Smooth muscle cell (in vitro differentiated cells): ENCODE measurements around the gene EDDM13. TPM values are rescaled to one million over a fixed set of nuclear protein-coding genes. Genes with fewer than 3 reads are reported as not detected.

Source experiments
- DNase-seq: peaks from one replicate; lab custom pipeline; 2025; ENCODE audit not compliant: unreplicated experiment; lab: John Stamatoyannopoulos, UW
- H2AFZ ChIP-seq: fragments of 200-600 bp; sonication (generic); 2 replicates; pipeline ENCODE4 v1.6.0; 2016; ENCODE audit warnings: antibody characterized with exemption, low read depth, mild to moderate bottlenecking
- H3F3A ChIP-seq: fragments of 200-600 bp; sonication (generic); 2 replicates; pipeline ENCODE4 v1.6.0; 2017; ENCODE audit warnings: antibody characterized with exemption, low read depth
- H3K27ac ChIP-seq: fragments of 200-600 bp; sonication (generic); 2 replicates; pipeline ENCODE4 v1.5.1; 2016; ENCODE audit warnings: low read depth, mild to moderate bottlenecking
- H3K27me3 ChIP-seq: fragments of 200-600 bp; sonication (generic); 2 replicates; pipeline ENCODE4 v1.6.1; 2016; ENCODE audit warnings: low read depth, mild to moderate bottlenecking
- H3K36me3 ChIP-seq: fragments of 200-600 bp; sonication (generic); 2 replicates; pipeline ENCODE4 v1.5.1; 2016; ENCODE audit warnings: low read depth
- H3K4me1 ChIP-seq: fragments of 200-600 bp; sonication (generic); 2 replicates; pipeline ENCODE4 v1.5.1; 2016; ENCODE audit warnings: low read depth
- H3K4me2 ChIP-seq: fragments of 200-600 bp; sonication (generic); 2 replicates; pipeline ENCODE4 v1.6.0; 2016; ENCODE audit warnings: mild to moderate bottlenecking
- H3K4me3 ChIP-seq: fragments of 200-600 bp; sonication (generic); 2 replicates; pipeline ENCODE4 v1.5.1; 2016; ENCODE audit warnings: mild to moderate bottlenecking
- H3K79me2 ChIP-seq: fragments of 200-600 bp; sonication (generic); 2 replicates; pipeline ENCODE4 v1.6.0; 2016; ENCODE audit warnings: low read depth, mild to moderate bottlenecking
- H3K9ac ChIP-seq: fragments of 200-600 bp; sonication (generic); 2 replicates; pipeline ENCODE4 v1.6.0; 2016; ENCODE audit warnings: low read depth
- H3K9me3 ChIP-seq: fragments of 200-600 bp; sonication (generic); replicated peaks from 2 replicates; pipeline ENCODE4 v1.5.1; 2016; ENCODE audit warnings: low read depth
- H4K20me1 ChIP-seq: fragments of 200-600 bp; sonication (generic); 2 replicates; pipeline ENCODE4 v1.6.0; 2016; ENCODE audit warnings: low read depth
- CTCF ChIP-seq: fragments of 200-600 bp; sonication (generic); IDR thresholded peaks from 2 replicates; pipeline ENCODE4 v1.5.1; 2017; ENCODE audit warnings: borderline replicate concordance, mild to moderate bottlenecking, antibody characterized with exemption; ENCODE audit not compliant: insufficient read depth, poor library complexity, severe bottlenecking
- WGBS: methylation state at CpG from one replicate; pipeline ENCODE4 v1.1.7; 2016; ENCODE audit warnings: low lambda C conversion rate; 5-methylcytosine and 5-hydroxymethylcytosine counted together
- polyA plus RNA-seq: library from polyadenylated mRNA; unstranded; fragments of >200 nt; fragmentation: Nextera tagmentation; extraction: Ambion mirVana; gene quantifications from 2 replicates; pipeline ENCODE4 v1.2.1, GENCODE V29; 2016
- total RNA-seq: library from RNA; depleted of rRNA; stranded (reverse); fragments of >200 nt; gene quantifications from 2 replicates; pipeline ENCODE4 v1.2.3, GENCODE V29; 2014

EDDM13 gene
- total and polyA plus RNA-seq, 2 experiments from 2014 or later, result 0.58 TPM; not detected in 1

- Histone ChIP-seq H3K4me2 (no peak overlapping the region), H3F3A (no peaks in the 10 kb centered on the region), H3K9ac (no peak overlapping the region), H3K9me3 (peaks cover 10% of the 10 kb centered on the region), H3K27ac (no peak overlapping the region), H3K27me3 (no peaks in the 10 kb centered on the region), H2AFZ (no peak overlapping the region), H4K20me1 (no peaks in the 10 kb centered on the region), H3K4me3 (no peak overlapping the region), H3K79me2 (no peaks in the 10 kb centered on the region), H3K4me1 (no peaks in the 10 kb centered on the region), H3K36me3 (no peaks in the 10 kb centered on the region)
- DNase-seq, result no peak
- TF ChIP-seq CTCF, result no peak
These were observed 69.4 kb downstream of the EDDM13 start for GRCh38 chr19:56341948-56342347.

DNA sequence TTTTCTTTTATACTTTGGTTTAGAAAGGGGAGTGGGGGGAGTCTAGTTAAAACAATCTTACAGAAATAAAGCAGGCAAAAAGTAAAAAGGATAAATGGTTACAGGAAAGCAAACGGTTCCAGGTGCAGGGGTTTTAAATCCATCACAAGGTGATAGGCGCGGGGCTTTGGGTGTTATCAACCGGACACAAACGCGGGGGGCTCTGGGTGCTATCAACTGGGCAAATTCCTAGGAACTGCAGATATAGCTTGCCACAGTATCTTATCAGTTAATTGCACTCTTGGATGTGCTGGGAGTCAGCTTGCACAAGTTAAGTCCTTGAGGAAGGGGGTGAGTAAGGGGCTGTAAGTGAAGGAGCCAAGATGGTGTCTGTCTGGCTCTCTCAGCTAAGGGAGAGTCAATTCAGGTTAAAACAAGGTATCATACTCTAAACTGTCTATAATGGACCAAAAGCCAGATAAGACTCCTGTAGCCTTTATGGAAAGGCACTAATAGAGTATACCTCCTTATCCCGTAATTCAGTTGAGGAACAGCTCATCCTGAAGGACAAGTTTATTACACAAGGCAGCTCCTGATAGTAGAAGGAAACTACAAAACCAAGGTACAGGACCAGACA lies 74.7 kb downstream of the EDDM13 start:
- H3K79me2 ChIP-seq, result no peaks in the 10 kb centered on the region
- no peaks in the 10 kb centered on the region for H3F3A ChIP-seq
- no peak for DNase-seq
- H3K4me3 ChIP-seq, result no peak overlapping the region
- no peak overlapping the region for H3K9ac ChIP-seq
- H3K27me3 ChIP-seq, result no peaks in the 10 kb centered on the region
- WGBS, result 88% methylated on average over 7 of the region's 7 CpGs
- H3K36me3 ChIP-seq, result no peaks in the 10 kb centered on the region
- no peaks in the 10 kb centered on the region for H4K20me1 ChIP-seq
- H3K4me2 ChIP-seq, result no peak overlapping the region
- no peak for TF ChIP-seq CTCF
- H3K4me1 ChIP-seq, result no peaks in the 10 kb centered on the region
- no peak overlapping the region for H3K27ac ChIP-seq
- no peaks in the 10 kb centered on the region for H3K9me3 ChIP-seq
- no peak overlapping the region for H2AFZ ChIP-seq

GRCh38 chr19:56348289-56348877 lies 75.8 kb downstream of the EDDM13 start:
- Histone ChIP-seq H3F3A (no peaks in the 10 kb centered on the region), H3K4me1 (no peaks in the 10 kb centered on the region), H3K27me3 (no peaks in the 10 kb centered on the region), H4K20me1 (no peaks in the 10 kb centered on the region), H3K9me3 (no peaks in the 10 kb centered on the region), H3K9ac (no peak overlapping the region), H3K36me3 (no peaks in the 10 kb centered on the region), H3K4me3 (no peak overlapping the region), H3K27ac (no peak overlapping the region), H2AFZ (no peak overlapping the region), H3K79me2 (no peaks in the 10 kb centered on the region), H3K4me2 (no peak overlapping the region)
- 64% methylated on average over 5 of the region's 5 CpGs for WGBS
- TF ChIP-seq CTCF, result peak; percentile 21
- no peak for DNase-seq

- WGBS, result 22% methylated on average over 8 of the region's 8 CpGs
These were observed 78.0 kb downstream of the EDDM13 start for GRCh38 chr19:56350416-56351045.

More at GRCh38 chr19:56350416-56351045, 78.0 kb downstream of the EDDM13 start:
- Histone ChIP-seq H2AFZ (no peak overlapping the region), H3F3A (no peaks in the 10 kb centered on the region), H3K9ac (no peak overlapping the region), H4K20me1 (no peaks in the 10 kb centered on the region), H3K4me3 (no peak overlapping the region), H3K79me2 (no peaks in the 10 kb centered on the region), H3K27me3 (no peaks in the 10 kb centered on the region), H3K4me1 (no peaks in the 10 kb centered on the region), H3K9me3 (no peaks in the 10 kb centered on the region), H3K27ac (no peak overlapping the region), H3K4me2 (no peak overlapping the region), H3K36me3 (no peaks in the 10 kb centered on the region)
- no peak for DNase-seq
- TF ChIP-seq CTCF, result peak; percentile 77
